Lower lobe of right lung (tissue), 2 donors: ENCODE data around the gene FATE1. TPM values are rescaled to one million over a fixed set of nuclear protein-coding genes. Genes with fewer than 3 reads are reported as not detected.

ENCODE experiments used
- ATAC-seq, 2 donors: fragments of 200-7000 bp; cut with Tn5 transposase; one replicate each; pipeline ENCODE4 v1.9.1; 2020 to 2022; ENCODE audit warnings: mild to moderate bottlenecking in 2 of 2, moderate library complexity in 2 of 2
- DNase-seq: peaks from one replicate; pipeline ENCODE4 v3.0.0-alpha.2; 2020
- H3K27ac ChIP-seq: fragments of 200-600 bp; one replicate; pipeline ENCODE4 v1.8.0; 2022
- H3K27me3 ChIP-seq: fragments of 200-600 bp; one replicate; pipeline ENCODE4 v1.8.0; 2022; ENCODE audit warnings: low read depth
- H3K36me3 ChIP-seq: fragments of 200-600 bp; one replicate; pipeline ENCODE4 v1.8.0; 2022; ENCODE audit warnings: mild to moderate bottlenecking
- H3K4me1 ChIP-seq: fragments of 200-600 bp; one replicate; pipeline ENCODE4 v1.8.0; 2022
- H3K4me3 ChIP-seq: fragments of 200-600 bp; one replicate; pipeline ENCODE4 v1.8.0; 2022; ENCODE audit warnings: mild to moderate bottlenecking
- H3K9me3 ChIP-seq: fragments of 200-600 bp; one replicate; pipeline ENCODE4 v1.8.0; 2022
- CTCF ChIP-seq: fragments of 200-600 bp; IDR thresholded peaks from one replicate; pipeline ENCODE4 v1.8.0; 2022; ENCODE audit warnings: antibody characterized with exemption, mild to moderate bottlenecking
- intact Hi-C: fragments of 100-400 bp; cut with DNase I; formaldehyde crosslinking; loops from one replicate; pipeline ENCODE4 v1.11.0; 2022
- total RNA-seq: library from RNA; stranded (reverse); fragmentation: NEBNext Ultra II Directional; extraction: Animal tissue kit (Norgen Biotek cat#: 25700); gene quantifications from one replicate; pipeline ENCODE4 v1.2.1, GENCODE V29; 2021
- donor health status: DM: no; HTN: yes; CAD: no; lungs with severe emphysema.

Gene FATE1
- total RNA-seq, 1 donor from 2014 or later: not detected

DNA sequence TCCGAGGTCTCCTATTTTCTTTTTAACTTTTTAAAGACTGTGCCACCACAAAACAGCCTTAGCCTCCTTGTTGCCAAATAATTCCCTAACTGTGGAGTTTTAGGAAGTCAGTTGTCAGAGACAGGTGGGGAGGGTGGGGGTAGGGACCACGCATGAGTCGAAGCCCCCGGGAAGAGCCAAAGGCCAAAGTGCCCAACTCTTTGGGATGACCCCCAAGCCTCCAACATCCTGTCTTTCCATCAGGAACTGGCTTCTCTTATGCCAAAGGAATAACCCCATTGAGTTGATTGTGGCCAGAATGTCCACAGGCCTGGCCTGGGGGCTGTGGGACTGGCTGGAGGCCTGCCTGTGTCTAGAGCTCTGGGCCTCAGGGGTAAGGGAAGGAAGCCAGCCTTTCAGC is 14.8 kb upstream of the FATE1 start:
- no peak for ATAC-seq
- Histone ChIP-seq H3K36me3 (no peaks in the 10 kb centered on the region), H3K4me1 (no peaks in the 10 kb centered on the region), H3K27me3 (no peaks in the 10 kb centered on the region), H3K4me3 (no peak overlapping the region), H3K9me3 (no peaks in the 10 kb centered on the region), H3K27ac (no peak overlapping the region)
- TF ChIP-seq CTCF: no peak
- intact Hi-C loops: no loop called here
- DNase-seq: no peak

- Histone ChIP-seq H3K27ac (no peak overlapping the region), H3K4me1 (no peaks in the 10 kb centered on the region), H3K9me3 (no peaks in the 10 kb centered on the region), H3K27me3 (no peaks in the 10 kb centered on the region), H3K4me3 (no peak overlapping the region), H3K36me3 (no peaks in the 10 kb centered on the region)
- TF ChIP-seq CTCF: no peak
- intact Hi-C loops: no loop called here
- no peak for DNase-seq
- ATAC-seq: no peak
These were observed 14.3 kb upstream of the FATE1 start for GRCh38 chrX:151701531-151701930.

DNA sequence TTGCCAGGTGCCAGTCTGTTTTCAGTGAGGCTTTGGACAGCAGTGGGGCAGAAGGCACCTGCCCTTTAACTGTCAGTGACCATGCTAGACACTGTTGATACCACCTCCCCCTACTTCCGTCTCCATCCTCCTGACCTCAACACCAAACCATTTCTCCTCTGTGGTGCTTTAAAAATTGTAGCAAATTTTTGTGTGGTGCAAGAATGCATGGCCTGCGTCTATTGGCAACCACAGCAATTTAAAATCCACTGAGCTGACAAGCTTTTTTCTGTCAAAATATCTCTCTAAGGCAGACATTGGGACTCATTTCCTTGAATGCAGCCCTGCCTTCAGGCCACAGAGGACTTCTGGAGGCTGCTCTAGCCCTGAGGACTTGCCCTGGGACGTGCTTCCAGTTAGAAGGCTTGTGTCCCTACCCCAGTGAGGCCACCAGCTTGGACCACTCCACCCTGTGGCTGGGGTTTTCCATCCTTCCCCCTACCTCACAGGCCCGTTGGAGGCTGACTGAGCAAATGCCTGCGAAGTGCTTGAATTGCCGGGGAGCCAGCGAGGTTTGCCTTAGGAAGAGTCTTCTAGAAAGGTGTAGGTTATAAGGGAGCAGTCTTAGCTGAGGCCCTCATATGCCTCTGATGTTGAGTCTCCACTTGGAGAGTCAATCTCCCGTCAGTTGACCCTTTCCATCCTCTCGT is 13.7 kb upstream of the FATE1 start:
- no peaks in the 10 kb centered on the region for H3K9me3 ChIP-seq
- TF ChIP-seq CTCF: no peak
- H3K27me3 ChIP-seq: no peaks in the 10 kb centered on the region
- intact Hi-C loops: no loop called here
- ATAC-seq: no peak
- no peaks in the 10 kb centered on the region for H3K4me1 ChIP-seq
- no peak overlapping the region for H3K4me3 ChIP-seq
- H3K36me3 ChIP-seq: no peaks in the 10 kb centered on the region
- H3K27ac ChIP-seq: no peak overlapping the region
- no peak for DNase-seq

- ATAC-seq: no peak
- Histone ChIP-seq H3K27ac (no peak overlapping the region), H3K36me3 (no peaks in the 10 kb centered on the region), H3K4me3 (no peak overlapping the region), H3K4me1 (no peaks in the 10 kb centered on the region), H3K9me3 (no peaks in the 10 kb centered on the region), H3K27me3 (no peaks in the 10 kb centered on the region)
- intact Hi-C loops: no loop called here
- TF ChIP-seq CTCF: no peak
- no peak for DNase-seq
These were observed 13.0 kb upstream of the FATE1 start for GRCh38 chrX:151702741-151703340.

- Histone ChIP-seq H3K36me3 (no peaks in the 10 kb centered on the region), H3K4me1 (no peaks in the 10 kb centered on the region), H3K9me3 (no peaks in the 10 kb centered on the region), H3K27me3 (no peaks in the 10 kb centered on the region), H3K27ac (no peak overlapping the region), H3K4me3 (no peak overlapping the region)
- intact Hi-C loops: no loop called here
- ATAC-seq (no peak), DNase-seq (no peak)
- TF ChIP-seq CTCF: no peak
These were observed 12.3 kb upstream of the FATE1 start for GRCh38 chrX:151703487-151703886.
